Liver (tissue), 9 donors: ENCODE data around the gene TMEM220. TPM values are rescaled to one million over a fixed set of nuclear protein-coding genes. Genes with fewer than 3 reads are reported as not detected.

Source experiments
- DNase-seq: peaks from one replicate; pipeline ENCODE4 v3.0.0-alpha.2; 2017; ENCODE audit warnings: low spot score
- H3K27ac ChIP-seq, 2 donors: one replicate each; pipeline ENCODE4 v1.7.0; 2013; ENCODE audit warnings: inconsistent platforms in 2 of 2, low read length in 2 of 2, control low read depth in 1 of 2, low read depth in 1 of 2, mild to moderate bottlenecking in 1 of 2
- H3K27me3 ChIP-seq, 4 donors: one replicate each; pipeline versions ENCODE4 v1.6.1 to v1.7.0; 2013; ENCODE audit warnings: low read length in 3 of 4, inconsistent platforms in 1 of 4, mild to moderate bottlenecking in 1 of 4, moderate library complexity in 1 of 4; ENCODE audit not compliant: control insufficient read depth in 4 of 4, insufficient read depth in 4 of 4
- H3K36me3 ChIP-seq, 4 donors: one replicate each; pipeline versions ENCODE4 v1.6.1 to v1.7.0; 2013; ENCODE audit warnings: low read length in 3 of 4, mild to moderate bottlenecking in 3 of 4, low read depth in 1 of 4, moderate library complexity in 1 of 4; ENCODE audit not compliant: control insufficient read depth in 4 of 4, insufficient read depth in 3 of 4
- H3K4me1 ChIP-seq, 4 donors: one replicate each; pipeline versions ENCODE4 v1.6.1 to v1.7.0; 2013; ENCODE audit warnings: low read length in 3 of 4, mild to moderate bottlenecking in 3 of 4, moderate library complexity in 1 of 4; ENCODE audit not compliant: control insufficient read depth in 4 of 4, insufficient read depth in 4 of 4
- H3K4me3 ChIP-seq, 3 donors: one replicate each; pipeline versions ENCODE4 v1.6.1 to v1.7.0; 2013; ENCODE audit warnings: low read length in 3 of 3, control low read depth in 1 of 3, low read depth in 1 of 3, mild to moderate bottlenecking in 1 of 3
- H3K9ac ChIP-seq, 2 donors: one replicate each; pipeline ENCODE4 v1.7.0; 2013; ENCODE audit warnings: low read length in 2 of 2, mild to moderate bottlenecking in 2 of 2, moderate library complexity in 2 of 2, control low read depth in 1 of 2, low read depth in 1 of 2
- H3K9me3 ChIP-seq, 4 donors: one replicate each; pipeline versions ENCODE4 v1.6.1 to v1.7.0; 2013; ENCODE audit warnings: low read length in 3 of 4; ENCODE audit not compliant: control insufficient read depth in 4 of 4
- EGR1 ChIP-seq, 2 donors: IDR thresholded peaks; 2 replicates each; pipeline ENCODE4 v1.6.1; 2016 to 2018; ENCODE audit warnings: antibody characterized with exemption in 2 of 2, low read depth in 2 of 2
- FOXA1 ChIP-seq: IDR thresholded peaks from 2 replicates; pipeline ENCODE4 v1.6.1; 2016; ENCODE audit warnings: antibody characterized with exemption
- FOXA2 ChIP-seq: IDR thresholded peaks from 2 replicates; pipeline ENCODE4 v1.6.1; 2016; ENCODE audit warnings: antibody characterized with exemption
- GABPA ChIP-seq, 2 donors: IDR thresholded peaks in 1 of 2; conservative IDR thresholded peaks in 1 of 2; 2 replicates each; pipeline ENCODE4 v1.6.1; 2016; ENCODE audit warnings: antibody characterized with exemption in 2 of 2, mild to moderate bottlenecking in 1 of 2, moderate library complexity in 1 of 2
- HNF4A ChIP-seq, 2 donors: conservative IDR thresholded peaks; 2 replicates each; pipeline ENCODE4 v1.6.1; 2016; ENCODE audit warnings: antibody characterized with exemption in 2 of 2, mild to moderate bottlenecking in 2 of 2
- HNF4G ChIP-seq: IDR thresholded peaks from 2 replicates; pipeline ENCODE4 v1.6.1; 2016; ENCODE audit warnings: antibody characterized with exemption
- JUND ChIP-seq, 2 donors: IDR thresholded peaks; 2 replicates each; pipeline ENCODE4 v1.6.1; 2016; ENCODE audit warnings: antibody characterized with exemption in 2 of 2
- NR2F2 ChIP-seq: IDR thresholded peaks from 2 replicates; pipeline ENCODE4 v1.6.1; 2016; ENCODE audit warnings: antibody characterized with exemption
- RAD21 ChIP-seq, 2 donors: IDR thresholded peaks; 2 replicates each; pipeline ENCODE4 v1.6.1; 2016; ENCODE audit warnings: antibody characterized with exemption in 2 of 2, mild to moderate bottlenecking in 2 of 2
- RXRA ChIP-seq, 2 donors: IDR thresholded peaks; 2 replicates each; pipeline ENCODE4 v1.6.1; 2017 to 2018; ENCODE audit warnings: antibody characterized with exemption in 2 of 2, mild to moderate bottlenecking in 1 of 2
- SP1 ChIP-seq: IDR thresholded peaks from 2 replicates; pipeline ENCODE4 v1.6.1; 2018; ENCODE audit warnings: antibody characterized with exemption, mild to moderate bottlenecking
- TAF1 ChIP-seq: conservative IDR thresholded peaks from 2 replicates; pipeline ENCODE4 v1.6.1; 2016; ENCODE audit warnings: antibody characterized with exemption, mild to moderate bottlenecking
- YY1 ChIP-seq: IDR thresholded peaks from 2 replicates; pipeline ENCODE4 v1.6.1; 2016; ENCODE audit warnings: antibody characterized with exemption, mild to moderate bottlenecking
- WGBS: extraction: QIAGEN DNeasy Blood & Tissue Kit; methylation state at CpG from one replicate; pipeline ENCODE4 v1.1.7; 2013; 5-methylcytosine and 5-hydroxymethylcytosine counted together
- polyA plus RNA-seq, 2 donors: library from polyadenylated mRNA; stranded (reverse) in 1 of 2; unstranded in 1 of 2; fragments of 200-250 nt in 1 of 2; fragments of >200 nt in 1 of 2; fragmentation: Nextera tagmentation in 1 of 2; extraction: Ambion mirVana in 1 of 2; gene quantifications; one replicate each; pipeline versions ENCODE4 v1.2.1 to v1.2.3, GENCODE V29; 2013 to 2015
- total RNA-seq, 2 donors: library from RNA; depleted of rRNA; stranded (reverse); fragments of >200 nt; gene quantifications; one replicate each; pipeline ENCODE4 v1.2.3, GENCODE V29; 2014
- TF ChIP-seq, protein P1 (sequence below): IDR thresholded peaks from 2 replicates; pipeline ENCODE4 v1.6.1; 2016; ENCODE audit warnings: antibody characterized with exemption
- TF ChIP-seq, protein P2 (sequence below): IDR thresholded peaks from 2 replicates; pipeline ENCODE4 v1.6.1; 2016; ENCODE audit warnings: antibody characterized with exemption, mild to moderate bottlenecking
- TF ChIP-seq, protein P3 (sequence below): fragments of 150-350 bp; IDR thresholded peaks from 2 replicates; pipeline ENCODE4 v1.5.1; 2017; ENCODE audit warnings: improper control_type of control experiment, low read depth, low read length; ENCODE audit not compliant: missing input control
- TF ChIP-seq, protein P4 (sequence below): IDR thresholded peaks from 2 replicates; pipeline ENCODE4 v1.6.1; 2016; ENCODE audit warnings: antibody characterized with exemption
- TF ChIP-seq, protein P5 (sequence below): IDR thresholded peaks from 2 replicates; pipeline ENCODE4 v1.6.1; 2016; ENCODE audit warnings: antibody characterized with exemption
- donor health status: healthy.
- donor health status: healthy.
- donor health status: healthy.
- donor health status: healthy.
- donor health status: healthy.

The TMEM220 gene
- total and polyA plus RNA-seq, 4 donors: 19.6 to 126 (median 28.8) TPM

DNA sequence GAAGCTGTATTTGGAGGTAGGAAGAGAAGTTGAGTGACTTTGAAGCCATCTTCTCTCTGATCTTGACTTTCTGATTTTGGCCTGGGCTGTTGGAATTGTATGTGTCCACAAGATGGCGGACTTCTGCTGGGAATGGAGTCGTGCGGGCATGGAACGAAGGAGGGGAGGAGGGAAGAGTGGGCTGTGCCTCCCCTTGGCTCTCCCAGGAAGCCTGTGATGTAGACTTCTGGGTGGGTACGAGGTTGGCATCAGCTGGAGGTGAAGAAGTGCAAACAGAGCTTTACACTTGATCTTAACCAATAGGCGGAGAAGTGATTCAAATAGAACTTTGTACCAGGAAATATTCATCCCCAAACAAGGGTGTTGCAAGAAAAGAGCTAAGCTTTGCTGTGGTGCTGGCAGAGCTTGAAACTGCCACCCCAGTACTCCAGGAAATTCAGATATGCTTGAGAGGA, 7.4 kb upstream of the TMEM220 start:
- H3K4me3 ChIP-seq: no peak overlapping the region
- WGBS: 6% methylated on average over 6 of the region's 6 CpGs
- peak overlapping the region; percentile 64 to 79 for H3K27ac ChIP-seq

More for the DNA sequence above, 7.4 kb upstream of the TMEM220 start:
- H3K9me3 ChIP-seq: no peaks in the 10 kb centered on the region
- H3K36me3 ChIP-seq: no peaks in the 10 kb centered on the region
- H3K9ac ChIP-seq: no peak overlapping the region
- peak; percentile 48 for DNase-seq
- TF ChIP-seq, protein P1, sequence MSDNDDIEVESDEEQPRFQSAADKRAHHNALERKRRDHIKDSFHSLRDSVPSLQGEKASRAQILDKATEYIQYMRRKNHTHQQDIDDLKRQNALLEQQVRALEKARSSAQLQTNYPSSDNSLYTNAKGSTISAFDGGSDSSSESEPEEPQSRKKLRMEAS: peak; percentile 97
- TF ChIP-seq JUND (IDR thresholded peaks at IDR 0.05): peak; percentile 92
- TF ChIP-seq RXRA (IDR thresholded peaks at IDR 0.05): peak; percentile 88 to 96
- TF ChIP-seq HNF4A (conservative IDR thresholded peaks at IDR 0.05): peak; percentile 93 to 94
- peak; percentile 91 for TF ChIP-seq HNF4G
- TF ChIP-seq YY1: peak; percentile 92
- TF ChIP-seq, protein P2, sequence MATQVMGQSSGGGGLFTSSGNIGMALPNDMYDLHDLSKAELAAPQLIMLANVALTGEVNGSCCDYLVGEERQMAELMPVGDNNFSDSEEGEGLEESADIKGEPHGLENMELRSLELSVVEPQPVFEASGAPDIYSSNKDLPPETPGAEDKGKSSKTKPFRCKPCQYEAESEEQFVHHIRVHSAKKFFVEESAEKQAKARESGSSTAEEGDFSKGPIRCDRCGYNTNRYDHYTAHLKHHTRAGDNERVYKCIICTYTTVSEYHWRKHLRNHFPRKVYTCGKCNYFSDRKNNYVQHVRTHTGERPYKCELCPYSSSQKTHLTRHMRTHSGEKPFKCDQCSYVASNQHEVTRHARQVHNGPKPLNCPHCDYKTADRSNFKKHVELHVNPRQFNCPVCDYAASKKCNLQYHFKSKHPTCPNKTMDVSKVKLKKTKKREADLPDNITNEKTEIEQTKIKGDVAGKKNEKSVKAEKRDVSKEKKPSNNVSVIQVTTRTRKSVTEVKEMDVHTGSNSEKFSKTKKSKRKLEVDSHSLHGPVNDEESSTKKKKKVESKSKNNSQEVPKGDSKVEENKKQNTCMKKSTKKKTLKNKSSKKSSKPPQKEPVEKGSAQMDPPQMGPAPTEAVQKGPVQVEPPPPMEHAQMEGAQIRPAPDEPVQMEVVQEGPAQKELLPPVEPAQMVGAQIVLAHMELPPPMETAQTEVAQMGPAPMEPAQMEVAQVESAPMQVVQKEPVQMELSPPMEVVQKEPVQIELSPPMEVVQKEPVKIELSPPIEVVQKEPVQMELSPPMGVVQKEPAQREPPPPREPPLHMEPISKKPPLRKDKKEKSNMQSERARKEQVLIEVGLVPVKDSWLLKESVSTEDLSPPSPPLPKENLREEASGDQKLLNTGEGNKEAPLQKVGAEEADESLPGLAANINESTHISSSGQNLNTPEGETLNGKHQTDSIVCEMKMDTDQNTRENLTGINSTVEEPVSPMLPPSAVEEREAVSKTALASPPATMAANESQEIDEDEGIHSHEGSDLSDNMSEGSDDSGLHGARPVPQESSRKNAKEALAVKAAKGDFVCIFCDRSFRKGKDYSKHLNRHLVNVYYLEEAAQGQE: peak; percentile 71
- peak; percentile 62 for TF ChIP-seq FOXA2
- TF ChIP-seq, protein P3, sequence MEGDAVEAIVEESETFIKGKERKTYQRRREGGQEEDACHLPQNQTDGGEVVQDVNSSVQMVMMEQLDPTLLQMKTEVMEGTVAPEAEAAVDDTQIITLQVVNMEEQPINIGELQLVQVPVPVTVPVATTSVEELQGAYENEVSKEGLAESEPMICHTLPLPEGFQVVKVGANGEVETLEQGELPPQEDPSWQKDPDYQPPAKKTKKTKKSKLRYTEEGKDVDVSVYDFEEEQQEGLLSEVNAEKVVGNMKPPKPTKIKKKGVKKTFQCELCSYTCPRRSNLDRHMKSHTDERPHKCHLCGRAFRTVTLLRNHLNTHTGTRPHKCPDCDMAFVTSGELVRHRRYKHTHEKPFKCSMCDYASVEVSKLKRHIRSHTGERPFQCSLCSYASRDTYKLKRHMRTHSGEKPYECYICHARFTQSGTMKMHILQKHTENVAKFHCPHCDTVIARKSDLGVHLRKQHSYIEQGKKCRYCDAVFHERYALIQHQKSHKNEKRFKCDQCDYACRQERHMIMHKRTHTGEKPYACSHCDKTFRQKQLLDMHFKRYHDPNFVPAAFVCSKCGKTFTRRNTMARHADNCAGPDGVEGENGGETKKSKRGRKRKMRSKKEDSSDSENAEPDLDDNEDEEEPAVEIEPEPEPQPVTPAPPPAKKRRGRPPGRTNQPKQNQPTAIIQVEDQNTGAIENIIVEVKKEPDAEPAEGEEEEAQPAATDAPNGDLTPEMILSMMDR: peak; percentile 92
- peak; percentile 92 for TF ChIP-seq SP1
- peak; percentile 44 for TF ChIP-seq NR2F2
- peak in 1 of 2 donors; percentile 56 for TF ChIP-seq GABPA (IDR thresholded peaks at IDR 0.05 in 1 of 2, conservative IDR thresholded peaks at IDR 0.05 in 1 of 2)
- TF ChIP-seq, protein P4, sequence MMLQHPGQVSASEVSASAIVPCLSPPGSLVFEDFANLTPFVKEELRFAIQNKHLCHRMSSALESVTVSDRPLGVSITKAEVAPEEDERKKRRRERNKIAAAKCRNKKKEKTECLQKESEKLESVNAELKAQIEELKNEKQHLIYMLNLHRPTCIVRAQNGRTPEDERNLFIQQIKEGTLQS: peak; percentile 75
- TF ChIP-seq, protein P5, sequence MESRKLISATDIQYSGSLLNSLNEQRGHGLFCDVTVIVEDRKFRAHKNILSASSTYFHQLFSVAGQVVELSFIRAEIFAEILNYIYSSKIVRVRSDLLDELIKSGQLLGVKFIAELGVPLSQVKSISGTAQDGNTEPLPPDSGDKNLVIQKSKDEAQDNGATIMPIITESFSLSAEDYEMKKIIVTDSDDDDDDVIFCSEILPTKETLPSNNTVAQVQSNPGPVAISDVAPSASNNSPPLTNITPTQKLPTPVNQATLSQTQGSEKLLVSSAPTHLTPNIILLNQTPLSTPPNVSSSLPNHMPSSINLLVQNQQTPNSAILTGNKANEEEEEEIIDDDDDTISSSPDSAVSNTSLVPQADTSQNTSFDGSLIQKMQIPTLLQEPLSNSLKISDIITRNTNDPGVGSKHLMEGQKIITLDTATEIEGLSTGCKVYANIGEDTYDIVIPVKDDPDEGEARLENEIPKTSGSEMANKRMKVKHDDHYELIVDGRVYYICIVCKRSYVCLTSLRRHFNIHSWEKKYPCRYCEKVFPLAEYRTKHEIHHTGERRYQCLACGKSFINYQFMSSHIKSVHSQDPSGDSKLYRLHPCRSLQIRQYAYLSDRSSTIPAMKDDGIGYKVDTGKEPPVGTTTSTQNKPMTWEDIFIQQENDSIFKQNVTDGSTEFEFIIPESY: peak; percentile 89
- TF ChIP-seq TAF1: peak; percentile 18
- peak; percentile 99 for TF ChIP-seq RAD21 (IDR thresholded peaks at IDR 0.05)
- peak in 1 of 2 donors; percentile 85 for TF ChIP-seq EGR1 (IDR thresholded peaks at IDR 0.05; ENCODE audit: low read depth in 2 of 2)
- TF ChIP-seq FOXA1: peak; percentile 88
- H3K4me1 ChIP-seq: peaks cover 6 to 27% (median 24%) of the 10 kb centered on the region in 4 donors
- no peaks in the 10 kb centered on the region for H3K27me3 ChIP-seq
